ENCODE measurements around the gene ABCG5.

The ABCG5 gene

GRCh38 chr2:43880471-43880870, 41.8 kb upstream of the ABCG5 start:
- in situ Hi-C loops (cut with HindIII; ENCODE audit: low sequenced_read_pairs), result no loop called here
- TF ChIP-seq CTCF (IDR thresholded peaks at IDR 0.05; ENCODE audit: low read depth, low read length, missing control alignments), result no peak
- H3K4me3 ChIP-seq (ENCODE audit: low read depth, low read length), result no peak overlapping the region
- DNase-seq (ENCODE audit: low read depth), result no peak

- H3K4me3 ChIP-seq (ENCODE audit: low read depth, low read length), result no peak overlapping the region
- TF ChIP-seq CTCF (IDR thresholded peaks at IDR 0.05; ENCODE audit: low read depth, low read length, missing control alignments), result no peak
- in situ Hi-C loops (cut with HindIII; ENCODE audit: low sequenced_read_pairs), result no loop called here
- DNase-seq (ENCODE audit: low read depth), result no peak
Measured at GRCh38 chr2:43879261-43879660, 40.6 kb upstream of the ABCG5 start.

GRCh38 chr2:43877782-43878464, 39.3 kb upstream of the ABCG5 start:
- H3K4me3 ChIP-seq (ENCODE audit: low read depth, low read length), result no peak overlapping the region
- TF ChIP-seq CTCF (IDR thresholded peaks at IDR 0.05; ENCODE audit: low read depth, low read length, missing control alignments), result peak; percentile 99
- no peak for DNase-seq (ENCODE audit: low read depth)
- in situ Hi-C loops (cut with HindIII; ENCODE audit: low sequenced_read_pairs), result no loop called here

GRCh38 chr2:43874776-43875451, 36.3 kb upstream of the ABCG5 start:
- no peak for TF ChIP-seq CTCF (IDR thresholded peaks at IDR 0.05; ENCODE audit: low read depth, low read length, missing control alignments)
- in situ Hi-C loops (cut with HindIII; ENCODE audit: low sequenced_read_pairs), result no loop called here
- H3K4me3 ChIP-seq (ENCODE audit: low read depth, low read length), result no peak overlapping the region
- no peak for DNase-seq (ENCODE audit: low read depth)

GRCh38 chr2:43872151-43872550, 33.5 kb upstream of the ABCG5 start:
- no peak overlapping the region for H3K4me3 ChIP-seq (ENCODE audit: low read depth, low read length)
- in situ Hi-C loops (cut with HindIII; ENCODE audit: low sequenced_read_pairs), result no loop called here
- no peak for TF ChIP-seq CTCF (IDR thresholded peaks at IDR 0.05; ENCODE audit: low read depth, low read length, missing control alignments)
- no peak for DNase-seq (ENCODE audit: low read depth)

GRCh38 chr2:43855292-43855691, 16.7 kb upstream of the ABCG5 start:
- in situ Hi-C loops (cut with HindIII; ENCODE audit: low sequenced_read_pairs), result no loop called here
- DNase-seq (ENCODE audit: low read depth), result no peak
- H3K4me3 ChIP-seq (ENCODE audit: low read depth, low read length), result no peak overlapping the region
- no peak for TF ChIP-seq CTCF (IDR thresholded peaks at IDR 0.05; ENCODE audit: low read depth, low read length, missing control alignments)
